SK-MEL-5 (cell line): Measurements from ENCODE around the gene CPOX. TPM values are rescaled to one million over a fixed set of nuclear protein-coding genes. Genes with fewer than 3 reads are reported as not detected.

ENCODE experiments used
- DNase-seq: peaks from one replicate; pipeline ENCODE4 v3.0.0-alpha.2; 2016; ENCODE audit warnings: low read depth, low spot score
- in situ Hi-C: cut with HindIII; loops from 2 replicates; pipeline ENCODE4 v1.10.0; 2016; ENCODE audit warnings: low sequenced_read_pairs, high pct_unique_total_duplicates, low pct_unique_long_range_greater_than_20kb
- total RNA-seq: library from RNA; depleted of rRNA; stranded (reverse); fragments of >200 nt; shearing (Covaris generic); gene quantifications from 2 replicates; pipeline ENCODE4 v1.2.3, GENCODE V29; 2014

CPOX gene
- total RNA-seq, 1 experiment from 2014 or later, result 69.5 TPM

DNA sequence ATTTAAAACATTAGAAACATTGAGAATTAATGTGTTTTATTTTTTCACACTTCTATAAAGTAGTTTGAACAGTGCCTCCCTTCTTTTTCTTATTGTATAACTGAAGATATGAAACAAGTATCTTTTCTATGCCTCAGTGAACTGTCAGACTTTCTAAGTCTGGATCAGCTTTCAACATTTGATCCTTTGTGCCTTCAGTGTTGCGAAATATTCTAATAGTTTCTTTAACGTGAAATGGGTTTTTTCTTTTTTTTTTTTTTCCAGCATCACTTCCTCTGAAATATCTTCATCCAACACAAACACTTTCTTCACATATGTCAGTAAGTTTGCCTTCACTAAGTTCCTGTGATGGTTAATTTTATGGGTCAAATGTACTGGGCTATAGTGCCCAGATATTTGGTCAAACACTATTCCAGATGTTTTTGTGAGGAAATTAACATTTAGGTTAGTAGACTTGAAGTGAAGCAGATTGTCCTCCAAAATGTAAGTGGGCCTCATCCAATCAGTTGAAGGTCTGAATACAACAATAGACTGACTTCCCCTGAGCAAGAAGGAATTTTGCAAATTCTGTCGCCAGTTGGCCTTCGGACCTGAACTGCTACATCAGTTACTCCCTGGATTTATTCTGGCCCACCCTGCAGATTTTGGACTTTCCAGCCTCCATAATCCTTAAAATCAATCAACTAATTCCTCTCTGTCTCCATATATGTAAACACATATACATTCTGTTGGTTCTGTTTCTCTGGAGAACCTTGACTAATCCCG is 6.4 kb upstream of the CPOX start:
- in situ Hi-C loops, result loop anchor here (25.0 kb wide), 1 partner anchor 187 kb away; no protein-coding TSS in a partner anchor
- DNase-seq, result peak; percentile 75

DNA sequence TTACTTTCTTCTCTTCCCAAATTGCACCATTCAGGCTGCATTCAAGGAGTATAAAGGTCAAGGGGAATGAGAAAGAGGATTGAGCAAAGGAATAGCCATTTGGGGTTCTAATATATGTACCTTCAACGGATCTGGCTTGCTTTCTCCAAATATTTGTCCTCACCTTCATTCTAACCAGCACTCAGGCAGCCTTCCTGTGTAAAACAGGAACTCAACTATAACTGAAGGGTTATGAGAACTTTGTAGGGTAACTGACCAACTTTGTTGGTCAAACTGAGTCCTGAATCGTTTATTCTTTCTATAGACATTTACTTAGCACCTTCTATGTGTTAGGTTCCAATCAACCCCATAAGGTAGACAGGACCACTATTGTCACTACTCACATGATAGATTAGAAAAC is 5.1 kb upstream of the CPOX start:
- no peak for DNase-seq
- in situ Hi-C loops, result no loop called here

GRCh38 chr3:98596541-98597500 is 3.4 kb upstream of the CPOX start:
- in situ Hi-C loops, result no loop called here
- DNase-seq, result peak; percentile 70

- DNase-seq, result no peak
- in situ Hi-C loops, result no loop called here
Measured at GRCh38 chr3:98596087-98596486, 2.7 kb upstream of the CPOX start.

GRCh38 chr3:98594628-98595324 is 1.4 kb upstream of the CPOX start:
- in situ Hi-C loops, result no loop called here
- DNase-seq, result peak; percentile 34

- no peak for DNase-seq
- in situ Hi-C loops, result no loop called here
Measured at GRCh38 chr3:98592345-98592935, 971 bp downstream of the CPOX start.

DNA sequence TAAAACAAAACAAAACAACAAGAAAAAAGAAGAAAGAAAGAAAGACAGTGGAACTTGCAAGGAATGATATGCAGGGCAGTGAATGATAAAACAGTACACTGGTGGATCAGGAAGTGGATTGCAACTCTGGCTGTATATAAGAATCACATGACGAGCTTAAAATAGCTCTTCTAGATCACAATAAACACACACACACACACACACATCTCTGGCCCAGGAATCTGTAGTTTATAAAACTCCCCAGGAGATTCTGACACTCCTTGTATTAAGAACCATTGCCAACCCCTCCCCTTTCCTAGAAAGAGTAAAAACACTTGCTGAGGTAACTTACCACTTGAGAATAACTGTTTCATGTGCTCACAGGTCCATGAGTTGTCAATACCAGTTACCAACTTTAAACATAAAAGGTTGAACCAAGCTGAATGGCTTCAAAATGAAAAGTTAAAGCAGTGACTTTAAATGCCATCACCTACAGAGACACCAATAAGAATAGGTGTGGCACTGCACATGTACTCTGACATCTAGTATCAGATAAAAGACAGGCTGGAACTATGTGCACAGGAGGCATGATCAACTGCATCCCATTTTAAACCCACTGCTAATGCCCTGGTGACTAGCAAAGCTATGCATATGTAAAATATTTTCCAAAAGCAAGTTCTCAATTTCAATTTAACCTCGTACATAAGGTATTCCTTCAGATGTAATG is 3.9 kb downstream of the CPOX start:
- in situ Hi-C loops, result no loop called here
- DNase-seq, result peak; percentile 36

DNA sequence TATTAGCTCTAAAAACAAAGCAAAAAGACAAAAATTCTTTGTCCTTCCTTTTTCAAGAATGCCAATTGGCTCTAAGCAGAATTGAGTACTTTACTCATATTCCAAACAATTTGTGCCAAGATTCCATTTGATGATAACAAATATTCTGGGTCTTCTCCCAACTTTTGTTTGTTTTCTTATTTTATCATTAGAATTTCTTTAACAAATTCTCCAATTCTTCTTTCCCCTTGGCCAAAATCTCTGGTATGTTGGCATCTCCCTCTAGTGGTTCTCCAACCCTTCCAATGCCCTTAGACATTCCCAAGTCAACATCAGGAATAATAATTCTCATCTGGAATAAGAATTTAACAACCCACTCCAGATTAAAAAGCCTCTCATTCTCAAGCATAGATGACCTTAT is 5.3 kb downstream of the CPOX start:
- DNase-seq, result peak; percentile 33
- in situ Hi-C loops, result no loop called here

DNA sequence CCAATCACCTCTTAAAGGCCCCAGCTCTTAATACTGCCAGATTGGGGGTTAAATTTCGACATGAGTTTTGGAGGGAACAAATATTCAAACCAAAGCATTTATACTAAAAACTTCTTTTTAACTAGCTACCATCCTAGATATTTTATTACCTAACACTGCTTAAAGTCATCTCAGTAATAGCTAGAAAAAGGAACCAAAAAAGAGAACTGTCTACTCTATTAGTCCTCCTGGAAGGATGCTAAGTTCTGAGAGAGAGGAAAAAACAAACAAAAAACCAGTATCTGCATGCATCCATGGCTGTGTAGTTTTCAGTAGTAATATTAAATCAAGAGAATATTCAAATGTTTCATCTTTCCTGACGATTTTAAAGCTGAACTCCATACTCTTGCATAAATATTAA is 5.8 kb downstream of the CPOX start:
- in situ Hi-C loops, result no loop called here
- DNase-seq, result no peak

- in situ Hi-C loops, result no loop called here
Measured at GRCh38 chr3:98584547-98584946, 8.9 kb downstream of the CPOX start.

GRCh38 chr3:98583766-98584165 is 9.6 kb downstream of the CPOX start:
- in situ Hi-C loops, result no loop called here
- DNase-seq, result no peak

More at GRCh38 chr3:98584547-98584946, 8.9 kb downstream of the CPOX start:
- no peak for DNase-seq

DNA sequence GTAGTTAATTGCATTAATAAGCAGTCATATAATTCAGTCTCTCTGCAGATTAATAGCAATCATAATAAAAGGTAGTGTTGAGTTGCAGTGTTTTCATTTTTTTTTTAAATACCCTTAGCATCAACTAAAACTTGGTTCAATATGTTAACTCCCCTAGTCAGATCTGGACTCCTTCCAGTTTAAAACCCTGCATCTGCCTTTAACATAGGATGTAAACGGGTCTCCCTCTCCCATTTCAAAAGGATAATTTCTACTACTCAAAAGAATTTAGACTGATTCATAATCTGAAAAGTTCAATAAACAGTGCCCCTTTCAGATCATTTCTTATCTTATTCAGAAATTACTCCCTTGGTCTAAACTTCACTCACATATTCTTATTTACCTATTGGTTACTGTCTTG is 11.4 kb downstream of the CPOX start:
- DNase-seq, result no peak
- in situ Hi-C loops, result no loop called here

- no peak for DNase-seq
- in situ Hi-C loops, result no loop called here
Measured at GRCh38 chr3:98581474-98581873, 11.9 kb downstream of the CPOX start.

DNA sequence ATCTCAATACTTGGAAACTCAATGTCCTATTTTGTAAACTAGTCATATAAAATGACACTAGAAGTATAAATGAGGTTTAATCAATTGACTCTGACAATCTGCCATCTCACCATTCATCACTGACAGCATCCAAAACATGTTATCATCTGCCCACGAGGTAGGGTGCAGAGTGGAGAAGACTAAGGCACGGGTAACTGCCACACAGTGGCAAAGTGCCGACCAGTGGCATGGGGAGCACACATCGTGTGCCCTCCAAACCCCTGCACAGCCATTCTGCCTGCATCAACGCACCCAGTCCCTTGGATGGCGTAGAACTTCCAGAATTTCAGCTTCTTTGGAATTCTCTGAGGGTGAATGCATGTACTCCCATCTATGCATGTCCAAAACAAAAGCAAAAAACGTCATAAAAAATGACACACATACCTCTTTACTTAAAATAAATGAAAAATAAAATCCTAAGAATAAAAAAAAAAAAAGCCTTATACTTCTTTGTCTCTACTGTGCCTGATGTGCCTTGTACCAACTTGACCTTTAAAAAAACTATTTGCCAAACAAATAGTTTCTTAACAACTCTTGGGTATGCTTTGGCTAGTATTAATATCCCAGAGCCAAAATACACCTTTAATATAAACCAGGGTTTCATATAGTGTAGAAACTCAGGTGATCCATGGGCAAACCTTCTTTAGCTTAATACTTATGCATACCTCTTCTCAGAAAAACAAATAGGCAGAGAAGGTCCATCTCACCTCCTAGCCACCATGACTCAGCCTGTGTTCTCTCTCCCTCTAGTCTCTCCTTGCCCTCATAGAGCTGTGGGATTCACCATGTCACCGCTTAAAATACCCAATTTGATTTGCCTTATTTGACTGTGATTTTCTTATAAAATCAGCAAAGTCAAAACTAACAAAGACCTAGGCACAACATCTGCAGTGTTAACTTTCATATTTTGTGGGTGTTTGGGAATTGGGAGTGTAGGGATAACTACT is 12.7 kb downstream of the CPOX start:
- in situ Hi-C loops, result no loop called here
- DNase-seq, result no peak

GRCh38 chr3:98577178-98577895 is 16.1 kb downstream of the CPOX start:
- in situ Hi-C loops, result no loop called here
- no peak for DNase-seq

- in situ Hi-C loops, result no loop called here
- DNase-seq, result no peak
Measured at GRCh38 chr3:98574132-98574531, 19.3 kb downstream of the CPOX start.
